ENCODE measurements around the gene IL21R. TPM values are rescaled to one million over a fixed set of nuclear protein-coding genes. Genes with fewer than 3 reads are reported as not detected.
"Not testable (repeated sequence)": the region's sequence is repeated elsewhere in the genome, so short reads cannot be mapped to it uniquely, and the experiment has no call there.

The IL21R gene
- total RNA-seq, 3 donors from 2014 or later (not counting 1 experiment from before 2014, with no cell fraction given), result 24.3 to 45.7 (median 26.5) TPM

DNA sequence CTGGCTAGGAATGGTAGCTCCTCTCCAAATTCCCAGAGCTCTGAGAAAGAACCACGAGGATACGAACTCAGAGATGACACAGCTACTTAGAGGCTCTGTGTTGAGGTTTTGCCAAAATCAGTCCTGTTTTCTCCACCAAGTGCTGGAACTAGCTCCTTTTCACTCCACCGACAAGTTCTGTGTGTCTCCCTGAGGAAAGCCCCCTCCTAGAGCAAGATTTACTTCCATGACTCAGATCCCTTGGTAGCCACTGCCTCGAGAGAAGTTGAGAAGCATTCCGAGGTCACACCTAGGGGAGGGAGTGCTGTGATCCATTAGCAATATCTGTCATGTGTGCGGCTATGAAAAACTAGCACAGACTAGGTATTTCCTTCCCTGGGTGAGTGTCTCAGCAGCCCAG, 30.6 kb downstream of the IL21R start:
- Histone ChIP-seq H3K4me3 (ENCODE audit: low read length) (no peak overlapping the region), H3K27ac (ENCODE audit: low read length) (no peak overlapping the region), H3K36me3 (ENCODE audit: control insufficient read depth, insufficient read depth, low read length) (peaks cover 69% of the 10 kb centered on the region), H3K27me3 (ENCODE audit: control insufficient read depth, insufficient read depth, low read length) (no peaks in the 10 kb centered on the region), H3K4me1 (ENCODE audit: control insufficient read depth, insufficient read depth, low read length) (peaks cover 36% of the 10 kb centered on the region), H3K9me3 (ENCODE audit: control insufficient read depth, insufficient read depth, low read length) (no peaks in the 10 kb centered on the region)
- peak in 1 of 3 donors; percentile 44 for ATAC-seq
- DNase-seq, result peak in 1 of 2 donors; percentile 5
- no peak overlapping the region for H3K4me3 Mint-ChIP-seq
- H3K27ac Mint-ChIP-seq, result peak overlapping the region; percentile 46 to 67
- H3K4me1 Mint-ChIP-seq, result peaks cover 14 to 32% of the 10 kb centered on the region in 2 donors
- intact Hi-C loops (cut with micrococcal nuclease), result no loop called here
- WGBS (ENCODE audit: insufficient coverage), result 60% methylated on average over 6 of the region's 6 CpGs
- H3K36me3 Mint-ChIP-seq, result no peaks in the 10 kb centered on the region
- TF ChIP-seq, protein P1, sequence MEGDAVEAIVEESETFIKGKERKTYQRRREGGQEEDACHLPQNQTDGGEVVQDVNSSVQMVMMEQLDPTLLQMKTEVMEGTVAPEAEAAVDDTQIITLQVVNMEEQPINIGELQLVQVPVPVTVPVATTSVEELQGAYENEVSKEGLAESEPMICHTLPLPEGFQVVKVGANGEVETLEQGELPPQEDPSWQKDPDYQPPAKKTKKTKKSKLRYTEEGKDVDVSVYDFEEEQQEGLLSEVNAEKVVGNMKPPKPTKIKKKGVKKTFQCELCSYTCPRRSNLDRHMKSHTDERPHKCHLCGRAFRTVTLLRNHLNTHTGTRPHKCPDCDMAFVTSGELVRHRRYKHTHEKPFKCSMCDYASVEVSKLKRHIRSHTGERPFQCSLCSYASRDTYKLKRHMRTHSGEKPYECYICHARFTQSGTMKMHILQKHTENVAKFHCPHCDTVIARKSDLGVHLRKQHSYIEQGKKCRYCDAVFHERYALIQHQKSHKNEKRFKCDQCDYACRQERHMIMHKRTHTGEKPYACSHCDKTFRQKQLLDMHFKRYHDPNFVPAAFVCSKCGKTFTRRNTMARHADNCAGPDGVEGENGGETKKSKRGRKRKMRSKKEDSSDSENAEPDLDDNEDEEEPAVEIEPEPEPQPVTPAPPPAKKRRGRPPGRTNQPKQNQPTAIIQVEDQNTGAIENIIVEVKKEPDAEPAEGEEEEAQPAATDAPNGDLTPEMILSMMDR (IDR thresholded peaks at IDR 0.05), result no peak
- no peaks in the 10 kb centered on the region for H3K27me3 Mint-ChIP-seq (ENCODE audit: low read depth in 2 of 2)
- H3K9me3 Mint-ChIP-seq, result no peaks in the 10 kb centered on the region

DNA sequence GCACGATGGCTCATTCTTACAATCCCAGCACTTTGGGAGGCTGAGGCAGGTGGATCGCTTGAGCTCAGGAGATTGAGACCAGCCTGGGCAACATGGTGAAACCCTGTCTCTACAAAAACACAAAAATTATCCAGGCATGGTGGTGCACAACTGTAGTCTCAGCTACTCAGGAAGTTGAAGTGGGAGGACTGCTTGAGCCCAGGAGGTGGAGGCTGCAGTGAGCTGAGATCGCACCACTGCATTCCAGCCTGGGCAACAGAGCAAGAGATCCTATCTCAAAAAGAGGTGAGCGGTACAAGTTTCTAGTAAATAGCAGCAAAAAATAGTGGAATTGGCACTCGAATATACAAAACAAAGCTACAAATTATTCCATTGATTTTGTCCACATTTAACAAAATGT, 31.2 kb downstream of the IL21R start:
- H3K27ac ChIP-seq (ENCODE audit: low read length); H3K9me3 Mint-ChIP-seq; H3K27me3 Mint-ChIP-seq (ENCODE audit: low read depth in 2 of 2); intact Hi-C loops (cut with micrococcal nuclease); H3K4me3 Mint-ChIP-seq; H3K4me3 ChIP-seq (ENCODE audit: low read length); H3K9me3 ChIP-seq (ENCODE audit: control insufficient read depth, insufficient read depth, low read length); ATAC-seq; H3K27me3 ChIP-seq (ENCODE audit: control insufficient read depth, insufficient read depth, low read length); H3K36me3 Mint-ChIP-seq: not testable (repeated sequence)
- peak in 1 of 2 donors; percentile 2 for DNase-seq
- Histone ChIP-seq H3K4me1 (ENCODE audit: control insufficient read depth, insufficient read depth, low read length) (peaks cover 34% of the 10 kb centered on the region), H3K36me3 (ENCODE audit: control insufficient read depth, insufficient read depth, low read length) (peaks cover 75% of the 10 kb centered on the region)
- peaks cover 13 to 34% of the 10 kb centered on the region in 2 donors for H3K4me1 Mint-ChIP-seq
- 75% methylated on average over 5 of the region's 5 CpGs for WGBS (ENCODE audit: insufficient coverage)
- peak overlapping the region; percentile 46 to 67 for H3K27ac Mint-ChIP-seq

DNA sequence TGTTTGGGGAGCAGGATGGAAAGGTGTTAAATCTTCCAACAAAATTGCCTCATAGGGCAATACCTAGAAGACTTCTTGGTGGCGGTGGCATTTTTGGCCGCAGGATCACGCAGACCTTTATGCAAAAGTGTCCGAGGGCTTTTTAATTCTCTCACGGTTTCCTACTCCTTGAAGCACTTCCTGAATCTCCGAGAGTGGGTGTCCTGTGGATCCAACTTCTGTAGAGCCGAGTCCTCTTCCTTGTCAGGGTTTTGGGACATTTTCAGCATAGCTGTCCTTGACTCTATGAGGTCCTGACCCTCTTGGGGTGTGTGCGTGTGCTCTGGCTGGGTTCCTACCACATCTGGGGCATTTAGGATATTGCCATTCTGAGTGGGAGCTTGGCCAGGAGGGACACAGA, 31.7 kb downstream of the IL21R start:
- H3K27me3 Mint-ChIP-seq (ENCODE audit: low read depth in 2 of 2), result no peaks in the 10 kb centered on the region
- ATAC-seq (no peak), DNase-seq (no peak)
- Histone ChIP-seq H3K4me1 (ENCODE audit: control insufficient read depth, insufficient read depth, low read length) (peaks cover 34% of the 10 kb centered on the region), H3K27ac (ENCODE audit: low read length) (no peak overlapping the region), H3K4me3 (ENCODE audit: low read length) (no peak overlapping the region), H3K9me3 (ENCODE audit: control insufficient read depth, insufficient read depth, low read length) (no peaks in the 10 kb centered on the region), H3K27me3 (ENCODE audit: control insufficient read depth, insufficient read depth, low read length) (no peaks in the 10 kb centered on the region), H3K36me3 (ENCODE audit: control insufficient read depth, insufficient read depth, low read length) (peaks cover 78% of the 10 kb centered on the region)
- peak overlapping the region; percentile 18 to 27 for H3K27ac Mint-ChIP-seq
- no peaks in the 10 kb centered on the region for H3K36me3 Mint-ChIP-seq
- TF ChIP-seq, protein P1 (IDR thresholded peaks at IDR 0.05), result no peak
- peaks cover 13 to 38% of the 10 kb centered on the region in 2 donors for H3K4me1 Mint-ChIP-seq
- H3K4me3 Mint-ChIP-seq, result no peak overlapping the region
- 85% methylated on average over 8 of the region's 8 CpGs for WGBS (ENCODE audit: insufficient coverage)
- H3K9me3 Mint-ChIP-seq, result no peaks in the 10 kb centered on the region
- intact Hi-C loops (cut with micrococcal nuclease), result no loop called here

DNA sequence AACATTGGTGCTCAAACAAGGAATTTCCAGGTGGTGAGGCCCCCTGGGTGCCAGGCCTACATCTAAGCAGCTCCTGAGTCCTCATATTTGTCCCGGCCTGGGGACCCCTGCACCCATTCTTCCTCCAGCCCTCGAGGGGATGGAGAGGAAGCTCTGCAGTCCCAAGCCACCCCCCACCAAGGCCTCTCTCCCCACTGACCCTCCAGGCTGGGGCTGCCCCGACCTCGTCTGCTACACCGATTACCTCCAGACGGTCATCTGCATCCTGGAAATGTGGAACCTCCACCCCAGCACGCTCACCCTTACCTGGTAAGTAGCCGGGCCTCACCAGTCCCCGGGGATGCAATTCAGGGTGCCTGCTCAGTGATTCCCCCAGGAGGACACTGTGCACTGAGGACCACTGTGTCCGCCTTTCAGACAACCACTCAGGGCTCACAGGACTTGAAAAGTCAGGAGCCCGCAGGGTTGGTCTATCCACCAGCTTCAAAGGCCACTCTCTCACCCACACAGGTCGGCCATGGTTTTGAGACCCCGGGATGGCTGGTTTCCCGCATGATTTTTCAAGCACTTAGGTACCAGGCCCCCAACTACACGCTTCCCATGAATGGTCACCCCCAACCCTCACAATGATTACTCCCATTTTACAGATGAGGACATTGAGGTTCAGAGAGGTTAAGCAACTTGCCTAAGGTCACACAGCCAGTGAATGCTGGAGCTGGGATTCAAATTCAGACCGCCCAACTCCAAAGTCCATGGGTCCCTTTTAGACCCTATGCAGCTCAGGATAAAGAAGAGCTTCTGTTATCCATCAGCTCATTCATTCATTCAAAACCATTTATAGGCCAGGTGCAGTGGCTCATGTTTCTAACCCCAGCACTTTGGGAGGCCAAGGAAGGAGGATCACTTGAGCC, 32.4 kb downstream of the IL21R start:
- no peak overlapping the region for H3K27ac ChIP-seq (ENCODE audit: low read length)
- H3K4me1 ChIP-seq (ENCODE audit: control insufficient read depth, insufficient read depth, low read length), result peaks cover 39% of the 10 kb centered on the region
- Mint-ChIP-seq H3K4me1 (peaks cover 17 to 42% of the 10 kb centered on the region in 2 donors), H3K27ac (peak overlapping the region; percentile 18 to 27), H3K9me3 (no peaks in the 10 kb centered on the region), H3K4me3 (no peak overlapping the region), H3K36me3 (no peaks in the 10 kb centered on the region), H3K27me3 (ENCODE audit: low read depth in 2 of 2) (no peaks in the 10 kb centered on the region)
- 96% methylated on average over 16 of the region's 16 CpGs for WGBS (ENCODE audit: insufficient coverage)
- intact Hi-C loops (cut with micrococcal nuclease), result no loop called here
- no peaks in the 10 kb centered on the region for H3K9me3 ChIP-seq (ENCODE audit: control insufficient read depth, insufficient read depth, low read length)
- DNase-seq, result peak in 1 of 2 donors; percentile 7
- no peaks in the 10 kb centered on the region for H3K27me3 ChIP-seq (ENCODE audit: control insufficient read depth, insufficient read depth, low read length)
- TF ChIP-seq, protein P1 (IDR thresholded peaks at IDR 0.05), result no peak
- no peak overlapping the region for H3K4me3 ChIP-seq (ENCODE audit: low read length)
- peaks cover 85% of the 10 kb centered on the region for H3K36me3 ChIP-seq (ENCODE audit: control insufficient read depth, insufficient read depth, low read length)
- no peak for ATAC-seq

DNA sequence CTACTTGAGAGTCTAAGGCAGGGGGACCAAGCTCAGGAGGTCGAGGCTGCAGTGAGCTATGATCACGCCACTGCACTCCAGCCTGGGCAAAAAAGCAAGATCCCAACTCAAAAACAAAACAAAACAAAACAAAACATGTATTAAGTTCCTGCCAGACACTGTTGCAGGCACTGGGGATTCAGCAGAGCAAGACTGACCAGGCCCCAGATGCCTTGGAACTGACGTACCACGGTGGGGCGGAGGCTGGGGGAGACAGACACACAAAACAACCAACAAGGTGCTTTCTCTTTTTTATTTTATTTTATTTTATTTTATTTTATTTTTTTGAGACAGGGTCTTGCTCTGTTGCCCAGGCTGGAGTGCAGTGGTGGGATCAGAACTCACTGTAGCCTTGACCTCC, 33.2 kb downstream of the IL21R start:
- H3K4me3 Mint-ChIP-seq; intact Hi-C loops (cut with micrococcal nuclease); H3K27me3 ChIP-seq (ENCODE audit: control insufficient read depth, insufficient read depth, low read length); H3K4me3 ChIP-seq (ENCODE audit: low read length); H3K9me3 Mint-ChIP-seq; H3K27ac ChIP-seq (ENCODE audit: low read length); H3K27me3 Mint-ChIP-seq (ENCODE audit: low read depth in 2 of 2); H3K36me3 Mint-ChIP-seq; ATAC-seq; H3K27ac Mint-ChIP-seq; H3K9me3 ChIP-seq (ENCODE audit: control insufficient read depth, insufficient read depth, low read length): not testable (repeated sequence)
- peak in 1 of 2 donors; percentile 0 for DNase-seq
- WGBS (ENCODE audit: insufficient coverage), result 94% methylated on average over 3 of the region's 5 CpGs
- H3K4me1 Mint-ChIP-seq, result peaks cover 19 to 47% of the 10 kb centered on the region in 2 donors
- Histone ChIP-seq H3K36me3 (ENCODE audit: control insufficient read depth, insufficient read depth, low read length) (peaks cover 87% of the 10 kb centered on the region), H3K4me1 (ENCODE audit: control insufficient read depth, insufficient read depth, low read length) (peaks cover 41% of the 10 kb centered on the region)
